KMS-11 (cell line): ENCODE results near the gene LOXL3.

Experiments
- H2AFZ ChIP-seq: fragments of 200-600 bp; sonication (generic); 2 replicates; pipeline ENCODE4 v1.6.1; 2016; ENCODE audit warnings: antibody characterized with exemption, mixed run types, low read depth
- H3K27ac ChIP-seq: fragments of 200-600 bp; sonication (generic); 2 replicates; pipeline ENCODE4 v1.6.1; 2016; ENCODE audit warnings: mild to moderate bottlenecking, mixed run types
- H3K27me3 ChIP-seq: fragments of 200-600 bp; sonication (generic); 2 replicates; pipeline ENCODE4 v1.6.1; 2017; ENCODE audit warnings: mild to moderate bottlenecking, low read depth, mixed run types, moderate library complexity; ENCODE audit not compliant: insufficient read depth
- H3K36me3 ChIP-seq: fragments of 200-600 bp; sonication (generic); 2 replicates; pipeline ENCODE4 v1.6.1; 2017; ENCODE audit warnings: mild to moderate bottlenecking, mixed run types; ENCODE audit not compliant: insufficient read depth
- H3K4me1 ChIP-seq: fragments of 200-600 bp; sonication (generic); 2 replicates; pipeline ENCODE4 v1.6.1; 2016; ENCODE audit warnings: mild to moderate bottlenecking, low read depth, mixed run types; ENCODE audit not compliant: poor library complexity, severe bottlenecking
- H3K4me2 ChIP-seq: fragments of 200-600 bp; sonication (generic); 2 replicates; pipeline ENCODE4 v1.7.0; 2016; ENCODE audit warnings: mild to moderate bottlenecking, mixed run types
- H3K4me3 ChIP-seq: fragments of 200-600 bp; sonication (generic); IDR thresholded peaks from 2 replicates; pipeline ENCODE4 v1.6.1; 2017; ENCODE audit warnings: low read depth, low read length, mixed read lengths; ENCODE audit not compliant: insufficient read depth
- H3K79me2 ChIP-seq: fragments of 200-600 bp; sonication (generic); 2 replicates; pipeline ENCODE4 v1.6.1; 2016; ENCODE audit warnings: low read depth, mixed run types; ENCODE audit not compliant: insufficient read depth
- H3K9ac ChIP-seq: fragments of 200-600 bp; sonication (generic); 2 replicates; pipeline ENCODE4 v1.6.1; 2016; ENCODE audit warnings: mild to moderate bottlenecking, mixed run types
- H4K20me1 ChIP-seq: fragments of 200-600 bp; sonication (generic); 2 replicates; pipeline ENCODE4 v1.6.1; 2016; ENCODE audit warnings: mild to moderate bottlenecking, mixed run types; ENCODE audit not compliant: insufficient read depth
- CTCF ChIP-seq: fragments of 200-600 bp; sonication (generic); conservative IDR thresholded peaks from 2 replicates; pipeline ENCODE4 v1.6.1; 2017; ENCODE audit warnings: low read depth, mild to moderate bottlenecking, antibody characterized with exemption, low read length, moderate library complexity, mixed read lengths

LOXL3 gene

DNA sequence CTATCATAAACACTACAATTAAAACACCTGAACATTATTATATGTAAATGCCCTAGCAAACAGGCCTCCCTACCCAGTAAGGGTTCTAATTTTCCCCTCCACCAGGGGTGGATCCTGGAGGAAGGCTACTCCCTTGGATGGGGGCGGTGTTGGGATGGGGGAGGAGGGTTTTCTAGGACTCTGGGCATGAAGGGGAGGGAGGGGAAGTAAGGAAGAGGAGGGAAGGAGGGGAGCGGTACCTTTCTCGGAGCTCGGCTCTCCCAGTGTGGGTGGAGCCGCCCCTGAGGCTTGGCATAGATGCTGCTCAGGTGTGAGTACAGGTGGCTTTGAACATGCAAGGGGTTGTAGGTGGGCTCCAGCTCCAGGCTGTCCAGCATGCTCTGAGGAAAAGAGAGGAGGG is 6.2 kb upstream of the LOXL3 start:
- Histone ChIP-seq H3K9ac (no peak overlapping the region), H3K27me3 (no peaks in the 10 kb centered on the region; the same call in 1 of the 2 replicates), H3K4me1 (peaks cover 4% of the 10 kb centered on the region)

DNA sequence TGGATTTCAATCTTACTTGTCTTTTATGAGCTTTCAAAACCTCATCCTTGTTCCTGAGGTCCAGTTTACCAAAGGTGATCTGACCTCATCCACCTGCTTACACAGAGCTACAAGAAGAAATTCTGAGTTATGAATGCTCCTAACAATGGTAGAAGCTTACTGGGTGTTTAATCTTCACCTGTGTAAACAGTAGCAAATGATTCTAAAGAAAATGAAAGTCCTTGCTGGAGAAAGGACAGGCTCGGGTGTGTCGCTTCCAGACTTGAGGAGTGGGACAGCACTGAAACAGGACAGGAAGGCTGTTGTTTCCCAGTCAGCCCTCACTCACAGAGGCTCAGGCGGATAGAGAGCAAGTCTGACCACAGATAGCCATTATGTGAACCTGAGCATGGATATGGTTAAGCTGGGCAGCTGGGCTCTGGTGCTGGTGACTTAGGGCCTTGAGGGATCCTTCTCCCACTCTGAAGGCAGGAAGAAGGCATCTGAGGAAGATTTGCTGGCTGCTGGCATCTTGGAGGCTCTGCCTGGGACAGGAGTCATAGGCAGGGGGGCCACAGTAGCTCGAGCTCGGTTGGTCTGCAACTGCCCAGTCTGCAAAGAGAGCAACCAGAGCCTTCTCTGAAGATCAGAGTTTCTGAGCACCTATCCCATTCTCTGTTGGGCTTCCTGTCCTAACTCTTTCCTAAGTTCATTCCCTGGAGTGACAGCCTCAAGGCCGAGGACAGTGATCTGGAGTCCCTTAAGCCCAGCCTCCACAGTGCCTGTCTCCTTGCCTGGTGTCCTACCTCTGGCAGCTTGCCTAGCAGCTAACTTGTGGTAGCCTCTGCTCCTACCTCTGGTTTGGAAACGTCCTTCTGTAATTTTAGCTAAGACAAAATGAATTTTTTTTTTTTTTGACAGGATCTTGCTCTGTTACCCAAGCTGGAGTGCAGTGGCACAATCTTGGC is 4.8 kb upstream of the LOXL3 start:
- no peaks in the 10 kb centered on the region for H3K79me2 ChIP-seq
- H3K9ac ChIP-seq = no peak overlapping the region
- no peak for TF ChIP-seq CTCF
- no peak overlapping the region for H3K27ac ChIP-seq
- no peak overlapping the region for H3K4me2 ChIP-seq
- no peaks in the 10 kb centered on the region for H4K20me1 ChIP-seq
- no peak overlapping the region for H2AFZ ChIP-seq
- H3K36me3 ChIP-seq = no peaks in the 10 kb centered on the region
- peaks cover 9% of the 10 kb centered on the region for H3K4me1 ChIP-seq
- H3K4me3 ChIP-seq = no peak overlapping the region
- H3K27me3 ChIP-seq = no peaks in the 10 kb centered on the region; the same call in 1 of the 2 replicates

More for the DNA sequence above, 6.2 kb upstream of the LOXL3 start:
- Histone ChIP-seq H4K20me1 (no peaks in the 10 kb centered on the region), H2AFZ (no peak overlapping the region), H3K79me2 (no peaks in the 10 kb centered on the region), H3K27ac (no peak overlapping the region), H3K36me3 (no peaks in the 10 kb centered on the region), H3K4me3 (no peak overlapping the region), H3K4me2 (no peak overlapping the region)
- no peak for TF ChIP-seq CTCF

DNA sequence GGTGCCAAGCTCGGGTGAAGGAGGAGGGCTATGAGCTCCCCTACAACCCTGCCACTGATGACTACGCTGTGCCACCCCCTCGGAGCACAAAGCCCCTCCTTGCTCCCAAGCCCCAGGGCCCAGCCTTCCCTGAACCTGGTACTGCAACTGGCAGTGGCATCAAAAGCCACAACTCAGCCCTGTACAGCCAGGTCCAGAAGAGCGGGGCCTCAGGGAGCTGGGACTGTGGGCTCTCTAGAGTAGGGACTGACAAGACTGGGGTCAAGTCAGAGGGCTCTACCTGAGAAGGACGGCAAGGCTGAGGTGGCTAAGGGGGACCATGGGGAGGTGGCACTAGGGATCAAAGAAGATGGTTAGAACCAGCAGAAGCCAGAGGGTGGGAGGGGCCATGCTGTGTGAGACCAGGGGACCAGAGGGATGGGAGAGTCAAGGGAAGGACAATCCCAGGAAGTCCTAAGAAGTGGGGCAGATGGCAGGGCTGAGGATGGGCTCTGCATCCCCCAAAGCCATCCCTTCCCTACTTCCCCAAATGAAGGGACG is 3.2 kb upstream of the LOXL3 start:
- H3K79me2 ChIP-seq = no peaks in the 10 kb centered on the region
- no peak overlapping the region for H3K9ac ChIP-seq
- no peak overlapping the region for H3K4me3 ChIP-seq
- no peak overlapping the region for H2AFZ ChIP-seq
- no peak overlapping the region for H3K27ac ChIP-seq
- no peaks in the 10 kb centered on the region; the same call in 1 of the 2 replicates for H3K27me3 ChIP-seq
- no peaks in the 10 kb centered on the region for H4K20me1 ChIP-seq
- no peaks in the 10 kb centered on the region for H3K36me3 ChIP-seq
- H3K4me1 ChIP-seq = peaks cover 13% of the 10 kb centered on the region
- TF ChIP-seq CTCF = no peak
- no peak overlapping the region for H3K4me2 ChIP-seq

DNA sequence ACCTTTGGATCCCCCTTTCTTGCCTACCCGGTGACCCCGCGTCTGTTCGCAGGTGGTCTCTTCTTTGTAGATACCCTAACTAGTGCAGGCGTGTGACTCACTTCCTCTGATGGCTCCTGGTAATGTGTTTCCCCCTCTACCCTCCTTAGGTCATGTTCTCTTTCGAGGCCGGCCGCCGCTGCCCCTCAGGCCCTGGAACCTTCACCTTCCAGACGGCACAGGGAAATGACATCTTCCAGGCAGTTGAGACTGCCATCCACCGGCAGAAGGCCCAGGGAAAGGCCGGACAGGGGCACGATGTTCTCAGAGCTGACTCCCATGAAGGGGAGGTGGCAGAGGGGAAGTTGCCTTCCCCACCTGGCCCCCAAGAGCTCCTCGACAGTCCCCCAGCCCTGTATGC is 2.4 kb upstream of the LOXL3 start:
- Histone ChIP-seq H3K4me2 (no peak overlapping the region), H3K4me3 (no peak overlapping the region)

More for the DNA sequence above, 2.4 kb upstream of the LOXL3 start:
- H3K27me3 ChIP-seq = peaks cover 3% of the 10 kb centered on the region; the same call in 1 of the 2 replicates
- no peaks in the 10 kb centered on the region for H4K20me1 ChIP-seq
- H3K36me3 ChIP-seq = no peaks in the 10 kb centered on the region
- no peak overlapping the region for H3K27ac ChIP-seq
- H3K4me1 ChIP-seq = peaks cover 13% of the 10 kb centered on the region
- H3K9ac ChIP-seq = no peak overlapping the region
- H2AFZ ChIP-seq = no peak overlapping the region
- no peaks in the 10 kb centered on the region for H3K79me2 ChIP-seq
- TF ChIP-seq CTCF = no peak
